Suprapubic skin (tissue), 4 donors: ENCODE data around the gene ATF7.

Source experiments
- EP300 ChIP-seq: sonication (generic); formaldehyde crosslinking; IDR thresholded peaks from one replicate; pipeline ENCODE4 v1.6.1; 2017; ENCODE audit warnings: antibody characterized with exemption
- POLR2A ChIP-seq, 2 donors: fragments of 450-650 bp; IDR thresholded peaks; one replicate each; pipeline ENCODE4 v1.6.1; 2017; ENCODE audit warnings: antibody characterized with exemption in 2 of 2, mild to moderate bottlenecking in 2 of 2, moderate library complexity in 2 of 2
- POLR2AphosphoS5 ChIP-seq, 3 donors: sonication (generic); formaldehyde crosslinking; IDR thresholded peaks; one replicate each; pipeline ENCODE4 v1.6.1; 2017; ENCODE audit warnings: antibody characterized with exemption in 3 of 3
- TF ChIP-seq, protein P1 (sequence below), 2 donors: fragments of 200-600 bp in 1 of 2; fragments of 450-650 bp in 1 of 2; sonication (generic) in 1 of 2; IDR thresholded peaks; one replicate each; pipeline ENCODE4 v1.5.1; 2016 to 2019; ENCODE audit warnings: antibody characterized with exemption in 2 of 2, mild to moderate bottlenecking in 1 of 2, moderate library complexity in 1 of 2

DNA sequence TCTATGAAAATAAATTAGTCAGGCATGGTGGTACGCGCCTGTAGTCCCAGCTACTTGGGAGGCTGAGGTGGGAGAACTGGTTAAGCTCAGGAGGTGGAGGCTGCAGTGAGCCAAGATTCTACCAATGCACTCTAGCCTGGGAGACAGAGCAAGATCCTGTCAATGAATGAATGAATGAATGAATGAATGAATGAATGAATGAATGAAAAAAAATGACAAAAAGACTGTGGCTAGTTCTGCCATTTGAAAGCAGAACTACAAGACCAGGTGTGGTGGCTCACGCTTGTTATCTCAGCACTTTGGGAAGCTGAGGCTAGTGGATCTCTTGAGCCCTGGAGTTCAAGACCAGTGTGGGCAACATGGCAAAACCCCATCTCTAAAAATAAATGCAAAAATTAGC lies 86.7 kb downstream of the ATF7 start:
- TF ChIP-seq, protein P1, sequence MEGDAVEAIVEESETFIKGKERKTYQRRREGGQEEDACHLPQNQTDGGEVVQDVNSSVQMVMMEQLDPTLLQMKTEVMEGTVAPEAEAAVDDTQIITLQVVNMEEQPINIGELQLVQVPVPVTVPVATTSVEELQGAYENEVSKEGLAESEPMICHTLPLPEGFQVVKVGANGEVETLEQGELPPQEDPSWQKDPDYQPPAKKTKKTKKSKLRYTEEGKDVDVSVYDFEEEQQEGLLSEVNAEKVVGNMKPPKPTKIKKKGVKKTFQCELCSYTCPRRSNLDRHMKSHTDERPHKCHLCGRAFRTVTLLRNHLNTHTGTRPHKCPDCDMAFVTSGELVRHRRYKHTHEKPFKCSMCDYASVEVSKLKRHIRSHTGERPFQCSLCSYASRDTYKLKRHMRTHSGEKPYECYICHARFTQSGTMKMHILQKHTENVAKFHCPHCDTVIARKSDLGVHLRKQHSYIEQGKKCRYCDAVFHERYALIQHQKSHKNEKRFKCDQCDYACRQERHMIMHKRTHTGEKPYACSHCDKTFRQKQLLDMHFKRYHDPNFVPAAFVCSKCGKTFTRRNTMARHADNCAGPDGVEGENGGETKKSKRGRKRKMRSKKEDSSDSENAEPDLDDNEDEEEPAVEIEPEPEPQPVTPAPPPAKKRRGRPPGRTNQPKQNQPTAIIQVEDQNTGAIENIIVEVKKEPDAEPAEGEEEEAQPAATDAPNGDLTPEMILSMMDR (IDR thresholded peaks at IDR 0.05): no peak
- TF ChIP-seq POLR2A (IDR thresholded peaks at IDR 0.05): no peak
- no peak for TF ChIP-seq POLR2AphosphoS5 (IDR thresholded peaks at IDR 0.05)
- no peak for TF ChIP-seq EP300
